Hypothalamus (tissue), 51 donors: ENCODE data around the gene CACNG3.
"Not testable (repeated sequence)": the region's sequence is repeated elsewhere in the genome, so short reads cannot be mapped to it uniquely, and the experiment has no call there.

Experiments used
- DNase-seq, 51 donors: peaks; one replicate each; lab custom pipeline; 2025; lab: John Stamatoyannopoulos, UW

The CACNG3 gene

GRCh38 chr16:24255456-24256371 is at the start of gene CACNG3:
Gene CACNG3 (plus strand): TSS chr16:24256335. CDS start chr16:24256755, 420 bp downstream.
- DNase-seq: peak in 29 of 51 donors; percentile 4 to 81 (median 32)

DNA sequence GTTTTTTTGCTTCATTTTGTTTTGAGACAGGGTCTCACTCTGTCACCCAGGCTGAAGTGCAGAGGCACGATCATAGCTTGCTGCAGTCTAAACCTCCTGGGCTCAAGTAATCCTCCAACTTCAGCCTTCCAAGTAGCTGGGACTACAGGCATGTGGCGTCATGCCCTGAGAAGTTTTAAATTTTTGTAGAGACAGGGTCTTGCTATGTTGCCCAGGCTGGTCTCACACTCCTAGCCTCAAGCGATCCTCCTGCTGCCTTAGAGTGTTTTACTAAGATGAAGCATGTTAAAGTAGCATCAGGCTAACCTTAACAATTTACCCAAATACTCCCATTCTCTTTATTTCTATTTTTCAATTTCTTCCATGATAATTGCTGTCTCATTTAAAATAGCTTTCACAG is 49.2 kb upstream of the CACNG3 start:
- DNase-seq: no peak

- peak in 40 of 51 donors; percentile 6 to 86 (median 43) for DNase-seq
These were observed 47.4 kb upstream of the CACNG3 start for GRCh38 chr16:24208710-24209109.

GRCh38 chr16:24214992-24215391 is 41.1 kb upstream of the CACNG3 start:
- no peak for DNase-seq

GRCh38 chr16:24216961-24217360 is 39.2 kb upstream of the CACNG3 start:
- DNase-seq: no peak

DNA sequence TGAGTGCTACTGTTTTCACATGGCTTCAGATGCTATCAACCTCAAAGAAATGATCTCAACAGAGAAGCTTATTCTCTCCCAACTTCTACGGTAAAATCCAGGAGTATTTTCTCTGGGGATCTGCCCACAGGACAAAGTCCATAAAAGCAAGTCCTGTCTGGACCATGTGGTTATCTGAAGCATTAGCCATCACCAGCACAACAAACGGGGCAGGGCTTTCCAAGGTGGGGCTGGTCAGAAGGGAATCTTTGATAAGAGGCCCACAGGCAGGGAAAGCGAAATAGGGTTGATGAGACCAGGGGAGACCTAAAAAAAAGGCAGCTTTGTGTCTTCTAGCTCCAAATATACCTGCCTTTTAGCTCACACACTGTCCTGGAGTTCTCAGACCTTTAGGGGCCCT is 38.7 kb upstream of the CACNG3 start:
- no peak for DNase-seq

DNA sequence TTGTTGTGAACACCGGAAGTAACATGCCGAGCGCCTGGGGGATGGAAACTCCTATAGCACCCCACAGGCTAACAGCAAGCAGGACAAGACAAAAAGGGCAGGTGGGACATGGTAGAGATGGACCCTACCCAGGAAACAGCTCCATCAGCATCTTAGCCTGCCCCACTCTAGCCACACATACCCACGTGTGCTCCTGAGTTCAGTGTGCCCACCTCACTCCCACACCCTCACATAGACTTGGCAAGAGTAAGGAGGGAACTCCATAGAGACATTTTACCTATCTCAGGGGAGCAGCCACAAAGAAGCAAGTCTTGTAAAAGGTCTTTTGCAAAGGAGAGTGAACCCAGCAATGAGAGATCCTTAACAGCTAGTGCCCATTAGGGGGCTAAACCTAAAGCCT is 37.8 kb upstream of the CACNG3 start:
- no peak for DNase-seq

DNA sequence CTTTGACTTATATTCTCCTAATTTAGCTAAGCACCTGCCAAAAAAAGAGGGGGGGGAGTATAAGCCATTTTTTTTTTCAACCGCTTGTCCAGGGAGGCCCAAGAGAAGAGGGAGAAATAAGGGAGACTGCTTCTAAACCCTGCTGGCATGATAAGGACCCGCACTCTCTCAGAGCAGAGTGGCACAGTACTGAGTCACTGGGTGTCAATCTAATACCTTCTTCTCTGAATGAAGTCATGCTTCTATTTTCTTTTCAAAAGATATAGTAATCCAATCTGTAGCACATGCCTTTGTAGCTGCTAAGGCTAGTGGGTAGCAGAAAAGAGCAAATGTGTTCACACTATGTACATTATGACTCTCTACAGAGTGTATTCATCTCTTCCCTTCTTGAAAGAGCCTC is 34.9 kb upstream of the CACNG3 start:
- no peak for DNase-seq

DNA sequence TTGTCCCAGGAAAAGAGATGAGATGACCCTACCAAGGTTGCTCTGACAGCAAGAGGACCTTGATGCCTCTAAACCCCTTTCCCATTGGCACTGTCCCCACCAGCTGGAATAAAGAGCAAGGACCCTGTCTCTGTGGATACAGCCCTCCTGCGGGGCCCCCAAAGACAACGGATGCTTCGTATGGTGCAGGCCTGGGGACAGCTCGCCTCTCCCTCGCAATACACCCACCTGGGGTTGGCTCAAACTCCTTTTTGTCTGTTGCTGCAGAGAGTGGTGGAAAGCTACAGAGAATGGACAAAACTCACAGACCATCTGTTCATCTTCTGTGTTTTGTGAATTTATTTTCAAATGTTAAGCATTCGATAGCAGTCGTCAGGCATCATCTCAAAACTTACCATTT is 27.6 kb upstream of the CACNG3 start:
- peak in 1 of 51 donors; percentile 4 for DNase-seq

- no peak for DNase-seq
These were observed 23.2 kb upstream of the CACNG3 start for GRCh38 chr16:24232936-24233335.

GRCh38 chr16:24234737-24235136 is 21.4 kb upstream of the CACNG3 start:
- DNase-seq: no peak

- peak in 1 of 51 donors; percentile 16 for DNase-seq
These were observed 20.3 kb upstream of the CACNG3 start for GRCh38 chr16:24235806-24236205.

DNA sequence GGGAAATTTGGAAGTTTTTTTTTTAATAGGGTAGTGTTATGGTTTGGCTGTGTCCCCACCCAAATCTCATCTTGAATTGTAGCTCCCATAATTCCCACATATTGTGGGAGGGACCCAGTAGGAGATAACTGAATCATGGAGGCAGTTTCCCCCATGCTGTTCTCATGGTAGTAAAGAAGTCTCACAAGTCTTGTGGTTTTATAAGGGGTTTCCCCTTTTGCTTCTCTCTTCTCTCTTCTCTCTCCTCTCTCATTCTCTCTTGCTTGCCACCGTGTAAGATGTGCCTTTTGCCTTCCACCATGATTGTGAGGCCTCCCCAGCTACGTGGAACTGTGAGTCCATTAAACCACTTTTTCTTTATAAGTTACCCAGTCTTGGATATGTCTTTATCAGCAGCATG is 17.3 kb upstream of the CACNG3 start:
- DNase-seq: not testable (repeated sequence)

DNA sequence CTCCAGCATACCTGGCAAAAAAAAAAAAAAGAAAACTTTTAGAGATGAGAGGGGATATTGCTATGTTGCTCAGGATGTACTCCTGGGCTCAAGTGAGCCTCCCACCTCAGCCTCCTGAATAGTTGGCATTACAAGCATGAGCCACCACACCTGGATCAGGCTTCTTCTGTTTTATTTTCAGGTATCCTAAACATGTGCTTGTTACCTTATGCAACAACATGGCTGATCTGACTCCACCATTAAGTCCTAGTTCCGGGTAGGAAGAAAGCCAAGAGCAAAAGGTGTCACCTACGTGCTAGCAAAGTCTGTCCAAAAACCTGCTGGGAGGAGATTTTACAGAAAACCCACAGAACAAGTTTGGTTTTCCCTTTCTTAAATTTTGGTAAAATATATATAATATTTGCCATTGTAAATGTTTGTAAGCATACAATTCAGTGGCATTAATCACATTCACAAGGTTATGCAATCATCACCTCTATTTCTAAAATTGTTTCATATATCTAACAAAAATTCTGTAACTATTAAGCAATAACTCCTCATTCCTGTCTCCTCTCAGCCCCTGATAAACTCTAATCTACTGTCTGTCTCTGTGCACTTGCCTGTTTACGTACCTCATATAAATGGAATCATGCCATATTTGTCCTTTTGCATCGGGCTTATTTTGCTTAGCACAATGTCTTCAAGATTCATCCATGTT is 9.1 kb upstream of the CACNG3 start:
- DNase-seq: no peak

GRCh38 chr16:24253192-24253591 is 2.9 kb upstream of the CACNG3 start:
- DNase-seq: peak in 22 of 51 donors; percentile 1 to 68 (median 12)

- DNase-seq: peak in 4 of 51 donors; percentile 2 to 25 (median 18)
These were observed 1.8 kb downstream of the CACNG3 start for GRCh38 chr16:24257958-24258357.

GRCh38 chr16:24258791-24259190 is 2.7 kb downstream of the CACNG3 start:
- no peak for DNase-seq

GRCh38 chr16:24262816-24263215 is 6.7 kb downstream of the CACNG3 start:
- DNase-seq: no peak

DNA sequence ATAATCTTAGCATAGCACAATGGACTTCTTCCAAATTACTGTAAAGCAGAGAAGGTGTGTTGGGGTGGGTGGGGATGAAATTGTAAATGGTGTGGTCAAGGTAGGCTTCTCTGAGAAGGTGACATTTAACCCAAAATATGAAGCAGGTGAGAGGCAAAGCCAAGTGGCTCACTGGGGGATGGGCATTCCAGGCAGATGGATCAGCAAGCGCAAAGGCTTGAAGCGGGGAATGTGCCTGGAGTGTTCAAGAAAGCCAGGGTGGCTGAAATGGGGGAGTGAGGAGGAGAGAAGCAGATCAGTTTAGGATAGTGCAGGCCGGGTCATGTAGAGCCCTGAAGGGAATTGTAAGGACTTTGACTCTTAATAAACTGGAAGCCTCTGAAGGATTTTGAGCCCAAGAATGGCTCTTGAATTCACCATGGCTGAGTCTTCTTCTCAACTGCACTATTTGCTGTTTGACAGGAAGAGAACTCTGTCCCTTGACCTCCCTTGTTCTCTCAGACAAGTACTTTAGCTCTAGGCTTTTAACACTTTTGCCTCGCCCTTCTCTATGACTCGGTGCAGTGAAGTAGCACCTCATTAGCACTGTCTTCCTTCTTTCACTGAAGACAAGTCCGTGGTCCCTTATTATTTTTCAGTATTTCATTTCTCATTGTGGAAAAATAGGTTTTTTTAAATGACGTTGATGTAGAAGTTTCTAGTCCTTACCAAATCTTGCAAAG is 14.7 kb downstream of the CACNG3 start:
- DNase-seq: no peak

DNA sequence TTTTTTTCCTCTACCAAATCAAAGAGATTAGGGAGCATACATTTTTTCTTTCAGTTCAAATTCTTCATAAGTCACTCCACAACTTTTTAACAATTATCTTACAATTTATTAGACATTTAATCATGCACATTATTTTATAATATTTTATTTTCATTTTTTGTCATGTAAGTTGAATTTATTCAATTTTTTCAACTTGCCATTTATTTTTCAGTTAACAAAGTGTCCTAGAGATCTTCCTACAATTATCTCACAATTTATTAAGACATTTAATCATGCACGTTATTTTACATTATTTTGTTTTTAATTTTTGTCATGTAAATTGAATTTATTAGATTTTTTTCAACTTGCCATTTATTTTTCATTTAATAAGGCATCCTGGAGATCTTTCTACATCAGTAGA is 16.2 kb downstream of the CACNG3 start:
- no peak for DNase-seq
